ENCODE results near the gene CSNK2A1. TPM values are rescaled to one million over a fixed set of nuclear protein-coding genes. Genes with fewer than 3 reads are reported as not detected.

The CSNK2A1 gene
- total RNA-seq, 5 donors from 2014 or later (not counting 1 experiment from before 2014, with no cell fraction given) = 73.7 to 84.4 (median 77.4) TPM

Other genes with a start within 250 kb of the CSNK2A1 start
- 10 to 100 TPM; 16.7 to 30.2 (median 27.3) TPM for gene ZCCHC3, start 246.2 kb downstream of the CSNK2A1 start, total RNA-seq
- 10 to 100 TPM in 4 of 5 donors, 1 to 10 TPM in 1; 7.3 to 14.9 (median 11.4) TPM for gene SOX12, start 218.2 kb downstream of the CSNK2A1 start, total RNA-seq
- 1 to 10 TPM in 4 of 5 donors, under 1 TPM in 1; 0.70 to 1.8 (median 1.3) TPM for gene NRSN2, start 196.7 kb downstream of the CSNK2A1 start, total RNA-seq
- gene TRIB3, start 163.0 kb downstream of the CSNK2A1 start, total RNA-seq = 10 to 100 TPM in 3 of 5 donors, 1 to 10 TPM in 2; 3.2 to 19.2 (median 16.0) TPM
- 100 to 1,000 TPM in 3 of 5 donors, 10 to 100 TPM in 2; 87.0 to 110 (median 105) TPM for gene RBCK1, start 135.5 kb downstream of the CSNK2A1 start, total RNA-seq
- 10 to 100 TPM; 28.9 to 42.7 (median 39.5) TPM for gene TBC1D20, start 81.3 kb downstream of the CSNK2A1 start, total RNA-seq
- not detected for gene TCF15, start 66.5 kb upstream of the CSNK2A1 start, total RNA-seq
- 10 to 100 TPM in 1 of 5 donors, 1 to 10 TPM in 4; 1.5 to 10.1 (median 7.3) TPM for gene SRXN1, start 109.4 kb upstream of the CSNK2A1 start, total RNA-seq
- gene SCRT2, start 132.0 kb upstream of the CSNK2A1 start, total RNA-seq = not detected
- gene SLC52A3, start 224.7 kb upstream of the CSNK2A1 start, total RNA-seq = not detected